HG02763 (cell line): ENCODE data around the gene PTPN13.

Experiments used
- ATAC-seq: cut with Tn5 transposase; IDR thresholded peaks from one replicate; pipeline ENCODE4 v1.9.1; 2021; ENCODE audit warnings: mild to moderate bottlenecking, moderate library complexity; ENCODE audit not compliant: unreplicated experiment

Gene PTPN13, protein sequence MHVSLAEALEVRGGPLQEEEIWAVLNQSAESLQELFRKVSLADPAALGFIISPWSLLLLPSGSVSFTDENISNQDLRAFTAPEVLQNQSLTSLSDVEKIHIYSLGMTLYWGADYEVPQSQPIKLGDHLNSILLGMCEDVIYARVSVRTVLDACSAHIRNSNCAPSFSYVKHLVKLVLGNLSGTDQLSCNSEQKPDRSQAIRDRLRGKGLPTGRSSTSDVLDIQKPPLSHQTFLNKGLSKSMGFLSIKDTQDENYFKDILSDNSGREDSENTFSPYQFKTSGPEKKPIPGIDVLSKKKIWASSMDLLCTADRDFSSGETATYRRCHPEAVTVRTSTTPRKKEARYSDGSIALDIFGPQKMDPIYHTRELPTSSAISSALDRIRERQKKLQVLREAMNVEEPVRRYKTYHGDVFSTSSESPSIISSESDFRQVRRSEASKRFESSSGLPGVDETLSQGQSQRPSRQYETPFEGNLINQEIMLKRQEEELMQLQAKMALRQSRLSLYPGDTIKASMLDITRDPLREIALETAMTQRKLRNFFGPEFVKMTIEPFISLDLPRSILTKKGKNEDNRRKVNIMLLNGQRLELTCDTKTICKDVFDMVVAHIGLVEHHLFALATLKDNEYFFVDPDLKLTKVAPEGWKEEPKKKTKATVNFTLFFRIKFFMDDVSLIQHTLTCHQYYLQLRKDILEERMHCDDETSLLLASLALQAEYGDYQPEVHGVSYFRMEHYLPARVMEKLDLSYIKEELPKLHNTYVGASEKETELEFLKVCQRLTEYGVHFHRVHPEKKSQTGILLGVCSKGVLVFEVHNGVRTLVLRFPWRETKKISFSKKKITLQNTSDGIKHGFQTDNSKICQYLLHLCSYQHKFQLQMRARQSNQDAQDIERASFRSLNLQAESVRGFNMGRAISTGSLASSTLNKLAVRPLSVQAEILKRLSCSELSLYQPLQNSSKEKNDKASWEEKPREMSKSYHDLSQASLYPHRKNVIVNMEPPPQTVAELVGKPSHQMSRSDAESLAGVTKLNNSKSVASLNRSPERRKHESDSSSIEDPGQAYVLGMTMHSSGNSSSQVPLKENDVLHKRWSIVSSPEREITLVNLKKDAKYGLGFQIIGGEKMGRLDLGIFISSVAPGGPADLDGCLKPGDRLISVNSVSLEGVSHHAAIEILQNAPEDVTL (N-terminal part only)

DNA sequence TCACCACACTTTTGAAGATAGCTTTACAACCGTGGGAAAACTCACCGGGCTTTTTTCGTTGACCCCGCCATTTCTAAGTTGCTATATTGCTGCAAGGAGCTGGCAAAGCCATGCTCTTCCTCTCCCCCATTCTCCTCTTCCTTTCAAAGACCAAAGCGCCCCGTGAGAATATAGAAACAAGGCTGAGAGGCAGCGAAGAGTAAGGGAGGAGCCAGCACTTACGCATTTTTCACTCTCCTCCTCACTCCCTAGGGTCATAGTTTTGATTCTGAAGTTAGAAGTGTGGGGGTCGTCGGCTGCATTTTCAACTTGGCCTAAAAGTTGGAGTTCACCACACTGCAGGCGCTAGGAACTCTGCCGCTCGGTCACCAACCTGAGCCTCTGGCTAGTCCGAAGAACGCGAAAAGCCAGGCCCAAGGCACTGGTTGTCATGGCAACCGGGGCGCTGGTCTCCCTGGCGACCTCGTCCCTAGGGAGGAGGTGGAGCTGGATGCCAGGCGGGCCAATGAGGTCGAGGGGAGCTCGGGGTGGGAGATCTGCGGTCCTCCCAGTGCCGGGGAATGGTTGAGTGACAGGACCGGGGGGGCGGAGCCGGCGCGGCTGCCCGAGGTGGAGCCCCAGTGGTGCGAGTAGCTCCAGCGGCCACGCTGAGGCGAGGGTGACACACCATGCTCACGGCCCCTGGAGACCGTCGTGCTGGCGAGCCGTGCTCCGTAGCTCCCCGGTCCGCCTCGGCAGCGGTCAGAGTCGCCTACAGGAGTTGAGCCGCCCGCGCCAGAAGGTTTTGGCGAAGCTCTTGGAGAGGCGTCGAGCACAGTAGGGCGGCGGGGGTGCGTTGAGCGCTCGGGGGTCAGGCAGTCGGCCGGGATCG lies at the start of gene PTPN13:
PTPN13 (plus strand) TSS at position 628 of the 871 bp plus-strand sequence. CDS start 40,942 bp downstream, outside the sequence.
- peak; percentile 96 for ATAC-seq

DNA sequence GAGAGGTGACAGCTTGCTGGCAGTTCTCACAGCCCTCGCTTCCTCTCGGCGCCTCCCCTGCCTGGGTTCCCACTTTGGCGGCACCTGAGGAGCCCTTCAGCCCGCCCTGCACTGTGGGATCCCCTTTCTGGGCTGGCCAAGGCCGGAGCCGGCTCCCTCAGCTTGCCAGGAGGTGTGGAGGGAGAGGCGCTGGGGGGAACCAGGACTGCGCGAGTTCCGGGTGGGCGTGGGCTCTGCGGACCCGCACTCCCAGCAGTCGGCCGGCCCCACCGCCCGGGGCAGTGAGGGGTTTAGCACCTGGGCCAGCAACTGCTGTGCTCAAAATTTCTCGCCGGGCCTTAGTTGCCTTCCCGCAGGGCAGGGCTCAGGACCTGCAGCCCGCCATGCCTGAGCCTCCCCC lies 47.0 kb upstream of the PTPN13 start:
- ATAC-seq = no peak

DNA sequence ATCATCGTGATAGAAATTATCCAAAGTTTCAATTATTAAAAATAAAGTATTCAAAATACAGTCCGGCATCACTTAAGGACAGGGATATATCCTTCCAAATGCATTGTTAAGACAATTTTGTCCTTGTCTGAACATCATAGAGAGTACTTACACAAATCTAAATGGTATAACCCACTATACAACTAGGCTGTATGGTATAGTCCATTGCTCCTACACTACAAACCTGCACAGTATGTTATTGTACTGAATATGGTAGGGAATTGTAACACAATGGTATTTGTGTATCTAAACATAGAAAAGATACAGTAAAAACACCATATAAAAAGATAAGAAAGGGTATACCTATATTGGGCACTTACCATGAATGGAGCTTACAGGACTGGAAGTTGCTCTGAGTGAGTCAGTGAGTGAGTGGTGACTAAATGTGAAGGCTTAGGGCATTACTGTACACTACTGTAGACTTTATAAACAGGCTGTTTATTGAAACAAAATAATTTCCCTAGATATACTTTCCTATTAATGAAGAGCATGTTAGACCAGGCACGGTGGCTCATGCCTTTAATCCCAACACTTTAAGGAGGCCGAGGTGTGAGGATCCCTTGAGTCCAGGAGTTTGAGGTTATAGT lies 44.8 kb upstream of the PTPN13 start:
- no peak for ATAC-seq

GRCh38 chr4:86551387-86551786 lies 42.7 kb upstream of the PTPN13 start:
- ATAC-seq = no peak

DNA sequence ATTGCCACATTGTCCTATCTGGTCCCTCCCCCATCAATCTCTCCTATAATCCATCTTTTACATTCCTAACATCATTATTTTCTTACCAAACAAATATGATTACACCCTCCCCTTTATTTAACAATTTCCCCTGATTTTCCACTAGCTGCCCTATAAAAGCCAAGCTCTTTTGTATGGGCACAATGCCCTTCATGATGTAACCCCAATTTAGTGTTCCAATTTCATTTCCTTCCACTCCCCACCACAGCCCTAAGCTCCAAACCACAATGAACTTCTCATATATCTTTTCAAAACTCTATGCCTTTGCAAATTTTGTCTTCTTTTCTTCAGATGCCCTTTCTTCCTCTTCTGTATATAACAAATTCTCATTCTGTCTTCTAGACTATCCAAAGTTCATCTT lies 39.5 kb upstream of the PTPN13 start:
- ATAC-seq = no peak

- no peak for ATAC-seq
Observed at GRCh38 chr4:86556791-86557415, 37.2 kb upstream of the PTPN13 start.

DNA sequence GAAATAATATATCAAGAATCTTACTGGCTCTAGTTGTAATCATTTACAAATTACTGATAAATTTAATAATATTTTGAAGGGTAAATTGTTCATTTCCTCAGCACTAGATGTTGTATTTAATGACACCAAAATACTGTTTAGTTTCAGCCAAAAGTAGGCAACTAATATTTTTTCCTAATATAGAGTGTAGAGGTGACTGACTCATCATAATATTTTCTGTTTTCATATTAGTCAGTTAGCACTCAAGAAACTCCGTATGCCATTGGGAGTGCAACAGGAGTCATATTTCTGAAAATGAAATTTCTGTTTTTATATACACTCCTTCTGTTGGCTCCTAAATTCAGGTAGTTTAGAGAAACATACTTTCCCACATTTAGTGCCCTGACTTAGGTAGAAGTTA lies 36.6 kb upstream of the PTPN13 start:
- peak; percentile 69 for ATAC-seq

- no peak for ATAC-seq
Observed at GRCh38 chr4:86558258-86558657, 35.9 kb upstream of the PTPN13 start.

GRCh38 chr4:86558797-86559196 lies 35.3 kb upstream of the PTPN13 start:
- no peak for ATAC-seq

DNA sequence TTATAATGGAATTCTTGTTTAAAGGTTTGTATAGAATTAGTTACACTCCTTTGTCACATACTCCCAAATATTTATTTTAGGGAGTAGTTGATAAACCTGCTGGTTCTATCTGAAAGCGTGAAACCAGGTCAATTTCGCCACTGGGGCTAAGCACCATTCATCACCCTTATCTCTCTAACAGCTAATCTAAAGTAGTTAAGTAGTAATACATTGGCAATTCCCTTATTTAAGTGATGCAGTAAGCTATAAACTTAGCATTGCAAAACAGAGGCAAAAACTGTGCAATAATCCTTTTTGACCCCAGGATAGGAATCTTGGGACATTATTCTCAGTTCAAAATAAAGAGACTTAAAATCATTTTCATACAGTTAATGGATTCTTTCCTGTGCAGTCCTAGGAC lies 33.7 kb upstream of the PTPN13 start:
- no peak for ATAC-seq

GRCh38 chr4:86561256-86561655 lies 32.9 kb upstream of the PTPN13 start:
- no peak for ATAC-seq

GRCh38 chr4:86563416-86563815 lies 30.7 kb upstream of the PTPN13 start:
- no peak for ATAC-seq

DNA sequence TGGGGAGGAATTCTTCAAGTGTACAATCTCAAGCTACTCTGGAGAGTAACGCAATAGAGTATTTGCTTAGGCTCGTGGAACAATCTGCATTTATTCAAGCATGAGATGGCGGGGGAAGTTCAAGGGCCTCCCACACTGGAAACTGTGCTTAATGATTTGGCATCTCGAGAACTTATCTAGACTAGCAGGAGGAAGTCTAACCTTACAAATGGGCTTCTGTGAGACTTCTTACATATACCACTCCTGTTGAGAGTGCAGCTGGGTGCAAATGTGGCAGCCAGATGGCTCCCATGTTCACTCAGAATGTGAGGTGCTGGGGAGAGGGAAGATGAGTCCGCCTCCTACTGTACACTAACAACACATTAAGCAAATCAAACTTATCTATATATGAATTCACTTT lies 29.3 kb upstream of the PTPN13 start:
- no peak for ATAC-seq

DNA sequence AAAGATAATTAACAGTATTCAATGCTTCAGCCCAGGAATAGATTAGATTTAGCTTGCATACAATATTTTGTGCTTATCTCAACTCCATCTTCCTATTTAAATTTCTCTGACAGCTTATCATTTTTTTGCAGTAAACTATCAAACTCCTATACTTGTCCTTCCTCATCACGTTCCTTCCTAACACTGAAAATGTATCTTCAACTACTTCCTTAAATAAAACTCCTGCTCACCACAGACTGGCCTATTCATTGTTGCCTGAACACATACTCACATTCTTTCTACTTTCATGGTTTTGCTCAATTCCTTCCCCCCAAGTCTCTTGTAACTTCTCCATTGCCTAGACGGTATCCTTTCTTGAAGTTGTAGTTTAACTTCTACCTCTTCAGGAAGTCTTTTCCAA lies 28.5 kb upstream of the PTPN13 start:
- no peak for ATAC-seq

DNA sequence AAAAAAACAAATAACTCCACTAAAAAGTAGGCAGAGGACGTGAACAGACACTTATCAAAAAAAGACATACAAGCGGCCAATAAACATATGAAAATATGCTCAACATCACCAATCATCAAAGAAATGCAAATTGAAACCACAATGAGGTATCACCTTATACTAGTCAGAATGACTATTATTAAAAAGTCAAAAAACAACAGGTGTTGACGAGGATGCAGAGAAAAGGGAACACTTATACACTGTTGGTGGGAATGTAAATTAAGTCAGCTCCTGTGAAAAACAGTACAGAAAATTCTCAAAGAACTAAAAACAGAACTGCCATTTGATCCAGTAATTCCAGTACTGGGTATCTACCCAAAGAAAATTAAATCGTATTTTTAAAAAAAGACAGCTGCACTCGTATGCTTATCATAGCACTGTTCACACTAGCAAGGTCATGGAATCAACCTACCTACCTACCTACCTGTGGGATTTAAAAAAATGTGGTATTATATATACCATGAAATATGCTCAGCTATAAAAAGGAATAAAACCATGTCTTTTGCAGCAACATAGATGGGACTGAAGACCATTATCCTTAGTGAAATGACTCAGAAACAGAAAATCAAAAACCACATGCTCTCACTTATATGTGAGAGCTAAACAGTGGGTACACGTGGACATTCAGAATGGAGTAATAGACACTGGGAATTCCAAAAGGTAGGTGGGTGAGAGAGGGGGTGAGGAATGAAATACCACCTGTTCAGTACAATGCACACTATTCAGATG lies 24.8 kb upstream of the PTPN13 start:
- no peak for ATAC-seq

DNA sequence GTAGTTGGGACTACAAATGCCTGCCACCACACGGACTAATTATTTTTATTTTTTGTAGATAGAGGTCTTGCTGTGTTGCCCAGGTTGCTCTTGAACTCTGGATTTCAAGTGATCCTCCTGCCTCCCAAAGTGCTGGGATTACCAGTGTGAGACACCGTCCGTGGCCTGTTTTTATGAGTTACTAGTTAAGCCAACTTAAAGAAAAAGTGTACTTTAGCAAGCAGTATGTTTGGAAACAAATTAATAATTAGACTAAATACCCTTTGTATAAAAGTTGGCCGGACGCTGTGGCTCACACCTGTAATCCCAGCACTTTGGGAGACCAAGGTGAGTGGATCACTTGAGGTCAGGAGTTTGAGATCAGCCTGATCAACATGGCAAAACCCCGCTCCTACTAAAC lies 14.2 kb upstream of the PTPN13 start:
- ATAC-seq = no peak

GRCh38 chr4:86582410-86582809 lies 11.7 kb upstream of the PTPN13 start:
- no peak for ATAC-seq

- no peak for ATAC-seq
Observed at GRCh38 chr4:86586160-86586572, 7.9 kb upstream of the PTPN13 start.
